A673 (cell line): ENCODE measurements around the gene BCAS1. TPM values are rescaled to one million over a fixed set of nuclear protein-coding genes. Genes with fewer than 3 reads are reported as not detected.

Experiments used
- BruUV-seq: library from RNA; stranded (reverse); fragments of 400-500 nt; replicated peaks from 2 replicates; lab custom pipeline; 2021; lab: Mats Ljungman, UMichigan
- CTCF ChIA-PET: fragments of 300-600 bp; sonication (Branson Sonifier 250); formaldehyde crosslinking; loops from one replicate; lab custom pipeline; 2022; ENCODE audit warnings: antibody characterized with exemption; lab: Charles Lee
- POLR2A ChIA-PET: fragments of 300-600 bp; sonication (Branson Sonifier 250); formaldehyde crosslinking; loops from one replicate; lab custom pipeline; 2022; ENCODE audit warnings: antibody characterized with exemption; ENCODE audit not compliant: low non-redundant PET; lab: Charles Lee
- DNase-seq: peaks from one replicate; pipeline ENCODE4 v3.0.0-alpha.2; 2015; ENCODE audit warnings: low spot score
- H3K27ac ChIP-seq: fragments of 200-600 bp; sonication (generic); 2 replicates; pipeline ENCODE4 v1.5.1; 2016; ENCODE audit warnings: mixed run types, low read depth, mild to moderate bottlenecking, mixed read lengths, antibody characterized with exemption, low read length; ENCODE audit not compliant: poor library complexity, severe bottlenecking
- H3K27me3 ChIP-seq: fragments of 200-600 bp; sonication (generic); replicated peaks from 2 replicates; pipeline ENCODE4 v1.6.1; 2017; ENCODE audit warnings: mixed run types, low read depth, mild to moderate bottlenecking, mixed read lengths, antibody characterized with exemption, low read length; ENCODE audit not compliant: insufficient read depth, poor library complexity
- H3K36me3 ChIP-seq: fragments of 200-600 bp; sonication (generic); 2 replicates; pipeline ENCODE4 v1.6.1; 2016; ENCODE audit warnings: mixed run types, mild to moderate bottlenecking, mixed read lengths, antibody characterized with exemption, low read length; ENCODE audit not compliant: insufficient read depth, poor library complexity, severe bottlenecking
- H3K4me1 ChIP-seq: fragments of 200-600 bp; sonication (generic); 2 replicates; pipeline ENCODE4 v1.6.1; 2017; ENCODE audit warnings: mixed run types, mild to moderate bottlenecking, mixed read lengths, antibody characterized with exemption, low read length; ENCODE audit not compliant: insufficient read depth, poor library complexity, severe bottlenecking
- H3K4me3 ChIP-seq: fragments of 200-600 bp; sonication (generic); 2 replicates; pipeline ENCODE4 v1.5.1; 2016; ENCODE audit warnings: low read depth, mixed run types, mild to moderate bottlenecking, mixed read lengths, low read length; ENCODE audit not compliant: poor library complexity, severe bottlenecking
- H3K9me3 ChIP-seq: fragments of 200-600 bp; sonication (generic); 2 replicates; pipeline ENCODE4 v1.6.1; 2016; ENCODE audit warnings: mixed run types, low read depth, mild to moderate bottlenecking, mixed read lengths, antibody characterized with exemption, low read length; ENCODE audit not compliant: poor library complexity, severe bottlenecking
- CTCF ChIP-seq: fragments of 300-800, 200-600 bp; sonication (generic); conservative IDR thresholded peaks from 2 replicates; pipeline ENCODE4 v1.5.1; 2017; ENCODE audit warnings: low read depth, mild to moderate bottlenecking, antibody characterized with exemption, low read length, moderate library complexity, mixed read lengths
- EZH2 ChIP-seq: fragments of 200-600 bp; sonication (generic); IDR thresholded peaks from 2 replicates; pipeline ENCODE4 v1.6.1; 2017; ENCODE audit warnings: borderline replicate concordance, low read depth, mild to moderate bottlenecking, mixed read lengths, antibody characterized with exemption, low read length; ENCODE audit not compliant: poor library complexity, severe bottlenecking
- intact Hi-C: fragments of 100-400 bp; cut with micrococcal nuclease; formaldehyde crosslinking; loops from one replicate; pipeline ENCODE4 v1.10.0; 2022; ENCODE audit not compliant: unreplicated experiment
- total RNA-seq: library from RNA; stranded (reverse); gene quantifications from 2 replicates; pipeline ENCODE4 v1.2.3, GENCODE V29; 2021

Gene BCAS1
- total RNA-seq, 1 experiment from 2014 or later, result 1.4 TPM

- no peak overlapping the region for H3K27ac ChIP-seq
- no peaks in the 10 kb centered on the region for H3K4me1 ChIP-seq
- TF ChIP-seq CTCF, result no peak
- no peak for TF ChIP-seq EZH2
- no peak overlapping the region for H3K4me3 ChIP-seq
- no peaks in the 10 kb centered on the region for H3K36me3 ChIP-seq
- no peaks in the 10 kb centered on the region for H3K9me3 ChIP-seq
- H3K27me3 ChIP-seq, result no peaks in the 10 kb centered on the region
- intact Hi-C loops, result no loop called here
- POLR2A ChIA-PET, result no interaction called here
- peak; percentile 18 for DNase-seq
- no TSS peak for BruUV-seq
- CTCF ChIA-PET, result no interaction called here
These were observed 98.2 kb downstream of the BCAS1 start for GRCh38 chr20:53972179-53972578.

GRCh38 chr20:53971096-53971683 is 99.2 kb downstream of the BCAS1 start:
- CTCF ChIA-PET, result no interaction called here
- no TSS peak for BruUV-seq
- no peaks in the 10 kb centered on the region for H3K4me1 ChIP-seq
- no peaks in the 10 kb centered on the region for H3K9me3 ChIP-seq
- H3K36me3 ChIP-seq, result no peaks in the 10 kb centered on the region
- no peak overlapping the region for H3K27ac ChIP-seq
- POLR2A ChIA-PET, result no interaction called here
- TF ChIP-seq EZH2 (no peak), CTCF (no peak)
- no peak for DNase-seq
- intact Hi-C loops, result no loop called here
- H3K27me3 ChIP-seq, result no peaks in the 10 kb centered on the region
- no peak overlapping the region for H3K4me3 ChIP-seq

GRCh38 chr20:53970232-53970631 is 100.2 kb downstream of the BCAS1 start:
- intact Hi-C loops, result no loop called here
- ChIA-PET POLR2A (no interaction called here), CTCF (no interaction called here)

More at GRCh38 chr20:53970232-53970631, 100.2 kb downstream of the BCAS1 start:
- no peaks in the 10 kb centered on the region for H3K4me1 ChIP-seq
- DNase-seq, result no peak
- TF ChIP-seq CTCF, result no peak
- TF ChIP-seq EZH2, result no peak
- H3K27me3 ChIP-seq, result no peaks in the 10 kb centered on the region
- BruUV-seq, result no TSS peak
- no peak overlapping the region for H3K27ac ChIP-seq
- H3K4me3 ChIP-seq, result no peak overlapping the region
- no peaks in the 10 kb centered on the region for H3K36me3 ChIP-seq
- peaks cover 3% of the 10 kb centered on the region for H3K9me3 ChIP-seq
